Ovary (tissue), 9 donors: Measurements from ENCODE around the gene UBE2V1. TPM values are rescaled to one million over a fixed set of nuclear protein-coding genes. Genes with fewer than 3 reads are reported as not detected.
"Not testable (repeated sequence)": the region's sequence is repeated elsewhere in the genome, so short reads cannot be mapped to it uniquely, and the experiment has no call there.

Source experiments
- DNase-seq, 5 donors: peaks; one replicate each; pipeline ENCODE4 v3.0.0-alpha.2; 2019 to 2020
- H3K27ac ChIP-seq, 2 donors: fragments of 200-600 bp; one replicate each; pipeline versions ENCODE4 v1.5.1 to v1.8.0; 2019 to 2022
- H3K27me3 ChIP-seq: fragments of 200-600 bp; one replicate; pipeline ENCODE4 v1.8.0; 2022
- H3K36me3 ChIP-seq: fragments of 200-600 bp; sonication (generic); one replicate; pipeline ENCODE4 v1.5.1; 2019
- H3K4me1 ChIP-seq: one replicate; pipeline ENCODE4 v1.8.1; 2013; ENCODE audit warnings: mild to moderate bottlenecking, moderate library complexity; ENCODE audit not compliant: insufficient read depth
- H3K4me3 ChIP-seq: fragments of 200-600 bp; sonication (generic); one replicate; pipeline ENCODE4 v1.5.1; 2017
- H3K9me3 ChIP-seq, 2 donors: fragments of 200-600 bp in 1 of 2; sonication (generic) in 1 of 2; one replicate each; pipeline versions ENCODE4 v1.5.1 to v1.8.1; 2013 to 2019; ENCODE audit warnings: mild to moderate bottlenecking in 1 of 2, moderate library complexity in 1 of 2
- CTCF ChIP-seq, 3 donors: fragments of 450-650 bp in 2 of 3; fragments of 200-600 bp in 1 of 3; IDR thresholded peaks; one replicate each; pipeline versions ENCODE4 v1.5.1 to v1.8.0; 2016 to 2022; ENCODE audit warnings: antibody characterized with exemption in 3 of 3, mild to moderate bottlenecking in 1 of 3
- EP300 ChIP-seq: sonication (generic); formaldehyde crosslinking; IDR thresholded peaks from one replicate; pipeline ENCODE4 v1.6.1; 2017; ENCODE audit warnings: antibody characterized with exemption
- POLR2A ChIP-seq: fragments of 450-650 bp; IDR thresholded peaks from one replicate; pipeline ENCODE4 v1.6.1; 2017; ENCODE audit warnings: antibody characterized with exemption, mild to moderate bottlenecking, moderate library complexity
- WGBS, 3 donors: extraction: QIAGEN DNeasy Blood & Tissue Kit in 1 of 3; methylation state at CpG; one replicate each; pipeline versions ENCODE4 v1.1.5 to v1.1.7; 2013 to 2017; 5-methylcytosine and 5-hydroxymethylcytosine counted together
- intact Hi-C, 4 donors: fragments of 100-400 bp; cut with DNase I; formaldehyde crosslinking; loops; one replicate each; pipeline versions ENCODE4 v1.11.0 to v1.15.1; 2022 to 2023
- polyA plus RNA-seq, 2 donors: library from polyadenylated mRNA; stranded (reverse); fragments of 200-250 nt in 1 of 2; fragments of 350-450 nt in 1 of 2; fragmentation: Illumina TruSeq in 1 of 2; extraction: RNeasy Lipid Tissue Mini Kit (QIAGEN cat#74804) in 1 of 2; gene quantifications; one replicate each; pipeline ENCODE4 v1.2.3, GENCODE V29; 2013 to 2014
- total RNA-seq, 7 donors: library from RNA; depleted of rRNA in 2 of 7; stranded (reverse); fragments of >200 nt in 2 of 7; fragmentation: NEBNext Ultra II Directional in 3 of 7; extraction: Animal tissue kit (Norgen Biotek cat#: 25700) in 3 of 7; gene quantifications; one replicate each; pipeline versions ENCODE4 v1.1.0 to v1.2.4, GENCODE V29; 2016 to 2023
- donor health status: DM: no; HTN: no; CAD: no; lungs with moderate emphysema.
- donor health status: DM: no; HTN: no; CAD: no.
- donor health status: Bipolar disorder and iron deficiency.
- donor health status: DM: yes; HTN: yes; CAD: no.
- donor health status: DM: no; HTN: no; CAD: no.
- donor health status: DM: yes; HTN: yes; CAD: no.

The UBE2V1 gene
- total and polyA plus RNA-seq, 9 donors: 43.6 to 189 (median 77.2) TPM

GRCh38 chr20:50107086-50107660, 5.8 kb downstream of the UBE2V1 start:
- 83 to 84% (median 83%) methylated on average over 6 of the region's 6 CpGs for WGBS, 3 donors

GRCh38 chr20:50106669-50107068, 6.3 kb downstream of the UBE2V1 start:
- 66 to 88% (median 81%) methylated on average over 5 of the region's 5 CpGs for WGBS, 3 donors
- H3K27me3 ChIP-seq, H3K9me3 ChIP-seq, intact Hi-C loops, H3K36me3 ChIP-seq, DNase-seq, H3K27ac ChIP-seq, H3K4me3 ChIP-seq, H3K4me1 ChIP-seq: not testable (repeated sequence)

More at GRCh38 chr20:50107086-50107660, 5.8 kb downstream of the UBE2V1 start:
- peaks cover 8% of the 10 kb centered on the region for H3K4me1 ChIP-seq
- H3K36me3 ChIP-seq: no peaks in the 10 kb centered on the region
- no peaks in the 10 kb centered on the region for H3K9me3 ChIP-seq
- DNase-seq: no peak
- intact Hi-C loops: no loop called here
- TF ChIP-seq EP300 (no peak), POLR2A (no peak), CTCF (IDR thresholded peaks at IDR 0.05) (no peak)
- H3K27ac ChIP-seq: no peak overlapping the region
- H3K4me3 ChIP-seq: no peak overlapping the region
- H3K27me3 ChIP-seq: no peaks in the 10 kb centered on the region

GRCh38 chr20:50103464-50104107, 9.4 kb downstream of the UBE2V1 start:
- DNase-seq, H3K4me1 ChIP-seq, intact Hi-C loops, H3K4me3 ChIP-seq, H3K27ac ChIP-seq, H3K36me3 ChIP-seq, H3K9me3 ChIP-seq, H3K27me3 ChIP-seq: not testable (repeated sequence)
- WGBS, 3 donors: 86 to 90% (median 87%) methylated on average over 15 of the region's 15 CpGs

- WGBS, 3 donors: 91 to 96% (median 93%) methylated on average over 14 of the region's 14 CpGs
- H3K4me3 ChIP-seq, H3K36me3 ChIP-seq, H3K4me1 ChIP-seq, DNase-seq, H3K27ac ChIP-seq, H3K27me3 ChIP-seq, H3K9me3 ChIP-seq, intact Hi-C loops: not testable (repeated sequence)
Observed at GRCh38 chr20:50102551-50102950, 10.4 kb downstream of the UBE2V1 start.

- Histone ChIP-seq H3K36me3 (no peaks in the 10 kb centered on the region), H3K9me3 (no peaks in the 10 kb centered on the region), H3K4me1 (peaks cover 2% of the 10 kb centered on the region), H3K27me3 (no peaks in the 10 kb centered on the region), H3K27ac (no peak overlapping the region), H3K4me3 (no peak overlapping the region)
- WGBS, 3 donors: 67 to 76% (median 71%) methylated on average over 4 of the region's 4 CpGs
- no peak for DNase-seq
- intact Hi-C loops: no loop called here
- TF ChIP-seq CTCF (IDR thresholded peaks at IDR 0.05) (no peak), EP300 (no peak), POLR2A (no peak)
Observed at GRCh38 chr20:50101887-50102286, 11.1 kb downstream of the UBE2V1 start.

GRCh38 chr20:50101281-50101680, 11.7 kb downstream of the UBE2V1 start:
- Histone ChIP-seq H3K27me3 (no peaks in the 10 kb centered on the region), H3K9me3 (no peaks in the 10 kb centered on the region), H3K4me3 (no peak overlapping the region), H3K36me3 (no peaks in the 10 kb centered on the region), H3K27ac (no peak overlapping the region), H3K4me1 (peaks cover 2% of the 10 kb centered on the region)
- TF ChIP-seq POLR2A (no peak), CTCF (IDR thresholded peaks at IDR 0.05) (no peak), EP300 (no peak)
- DNase-seq: no peak
- intact Hi-C loops: no loop called here
- 80 to 86% (median 84%) methylated on average over 2 of the region's 2 CpGs for WGBS, 3 donors
